GM23338 (cell line): ENCODE data around the gene CRYBG1. TPM values are rescaled to one million over a fixed set of nuclear protein-coding genes. Genes with fewer than 3 reads are reported as not detected.

Experiments
- ATAC-seq: fragments of 200-7000 bp; cut with Tn5 transposase; 3 replicates; pipeline ENCODE4 v1.9.1; 2020
- DNase-seq: peaks from one replicate; pipeline ENCODE4 v3.0.0-alpha.2; 2015; ENCODE audit warnings: low spot score
- H2AFZ ChIP-seq: fragments of 200-600 bp; sonication (generic); 2 replicates; pipeline ENCODE4 v1.8.0; 2016; ENCODE audit warnings: antibody characterized with exemption, mild to moderate bottlenecking, moderate library complexity
- H3F3A ChIP-seq: fragments of 200-600 bp; sonication (generic); replicated peaks from 2 replicates; pipeline ENCODE4 v1.8.0; 2017; ENCODE audit warnings: antibody characterized with exemption, mixed run types, low read depth
- H3K27ac ChIP-seq: fragments of 200-600 bp; sonication (generic); 2 replicates; pipeline ENCODE4 v1.6.1; 2016; ENCODE audit warnings: low read depth
- H3K27me3 ChIP-seq: fragments of 200-600 bp; sonication (generic); 2 replicates; pipeline ENCODE4 v1.8.0; 2016; ENCODE audit warnings: mild to moderate bottlenecking, mixed run types, moderate library complexity; ENCODE audit not compliant: insufficient read depth
- H3K36me3 ChIP-seq: fragments of 200-600 bp; sonication (generic); 2 replicates; pipeline ENCODE4 v1.8.0; 2016; ENCODE audit warnings: mild to moderate bottlenecking; ENCODE audit not compliant: insufficient read depth
- H3K4me1 ChIP-seq: fragments of 200-600 bp; sonication (generic); 2 replicates; pipeline ENCODE4 v1.8.0; 2016; ENCODE audit warnings: mild to moderate bottlenecking, moderate library complexity; ENCODE audit not compliant: insufficient read depth
- H3K4me2 ChIP-seq: fragments of 200-600 bp; sonication (generic); 2 replicates; pipeline ENCODE4 v1.7.1; 2017; ENCODE audit warnings: mixed run types
- H3K4me3 ChIP-seq: fragments of 200-600 bp; sonication (generic); 2 replicates; pipeline ENCODE4 v1.6.1; 2016; ENCODE audit warnings: mixed run types
- H3K79me2 ChIP-seq: fragments of 200-600 bp; sonication (generic); replicated peaks from 2 replicates; pipeline ENCODE4 v1.8.0; 2017; ENCODE audit warnings: mild to moderate bottlenecking; ENCODE audit not compliant: insufficient read depth
- H3K9me2 ChIP-seq: fragments of 200-600 bp; sonication (generic); 2 replicates; pipeline ENCODE4 v1.8.0; 2017; ENCODE audit not compliant: insufficient read depth
- H4K20me1 ChIP-seq: fragments of 200-600 bp; sonication (generic); replicated peaks from 2 replicates; pipeline ENCODE4 v1.8.0; 2017; ENCODE audit warnings: mild to moderate bottlenecking; ENCODE audit not compliant: insufficient read depth
- H3K27ac Mint-ChIP-seq: 2 replicates; pipeline ENCODE4 v1.8.0; 2020; ENCODE audit warnings: inconsistent platforms, mild to moderate bottlenecking, moderate library complexity, mixed read lengths
- H3K27me3 Mint-ChIP-seq: 3 replicates; pipeline ENCODE4 v1.8.0; 2022; ENCODE audit warnings: low read depth, mild to moderate bottlenecking, moderate library complexity, mixed read lengths, inconsistent platforms; ENCODE audit not compliant: insufficient read depth, poor library complexity
- H3K36me3 Mint-ChIP-seq: 3 replicates; pipeline ENCODE4 v1.8.0; 2021; ENCODE audit warnings: low read depth, mild to moderate bottlenecking, inconsistent platforms, moderate library complexity, mixed read lengths
- H3K4me1 Mint-ChIP-seq: 3 replicates; pipeline ENCODE4 v1.8.0; 2020; ENCODE audit warnings: mild to moderate bottlenecking, inconsistent platforms, mixed read lengths
- H3K4me3 Mint-ChIP-seq: 3 replicates; pipeline ENCODE4 v1.8.0; 2021; ENCODE audit warnings: moderate library complexity, mild to moderate bottlenecking, inconsistent platforms, mixed read lengths
- H3K9me3 Mint-ChIP-seq: 3 replicates; pipeline ENCODE4 v1.8.0; 2020; ENCODE audit warnings: moderate library complexity, mild to moderate bottlenecking, inconsistent platforms, mixed read lengths
- ETS1 ChIP-seq: IDR thresholded peaks from 2 replicates; pipeline ENCODE4 v1.6.1; 2016; ENCODE audit warnings: antibody characterized with exemption
- EZH2 ChIP-seq: fragments of 200-600 bp; sonication (generic); IDR thresholded peaks from one replicate; pipeline ENCODE4 v1.8.0; 2017; ENCODE audit warnings: antibody characterized with exemption, mild to moderate bottlenecking, low read depth; ENCODE audit not compliant: unreplicated experiment
- EZH2phosphoT487 ChIP-seq: fragments of 200-600 bp; sonication (generic); IDR thresholded peaks from one replicate; pipeline ENCODE4 v1.8.1; 2018; ENCODE audit warnings: antibody characterized with exemption; ENCODE audit not compliant: unreplicated experiment
- NANOG ChIP-seq: IDR thresholded peaks from 2 replicates; pipeline ENCODE4 v1.6.1; 2016; ENCODE audit warnings: antibody characterized with exemption, borderline replicate concordance
- POLR2AphosphoS5 ChIP-seq: IDR thresholded peaks from 2 replicates; pipeline ENCODE4 v1.6.1; 2016; ENCODE audit warnings: antibody characterized with exemption, low read depth
- STAT1 ChIP-seq: IDR thresholded peaks from one replicate; pipeline ENCODE4 v1.6.1; 2016; ENCODE audit warnings: antibody characterized with exemption; ENCODE audit not compliant: unreplicated experiment
- ZNF331 ChIP-seq: fragments of 250-450 bp; sonication (Bioruptor Pico); IDR thresholded peaks from 2 replicates; pipeline ENCODE4 v1.5.0; 2020; ENCODE audit warnings: low read depth, mild to moderate bottlenecking, moderate library complexity
- polyA plus RNA-seq: library from polyadenylated mRNA; unstranded; fragments of >200 nt; fragmentation: Nextera tagmentation; extraction: Ambion mirVana; gene quantifications from 2 replicates; pipeline ENCODE4 v1.2.1, GENCODE V29; 2016
- total RNA-seq: library from RNA; depleted of rRNA; stranded (reverse); fragments of >200 nt; shearing (Covaris generic); gene quantifications from 2 replicates; pipeline ENCODE4 v1.2.3, GENCODE V29; 2014
- TF ChIP-seq, protein P1 (sequence below): fragments of 250-450 bp; sonication (Bioruptor Pico); IDR thresholded peaks from 2 replicates; pipeline ENCODE4 v1.5.0; 2020; ENCODE audit warnings: mild to moderate bottlenecking, moderate library complexity
- TF ChIP-seq, protein P2 (sequence below), 2 experiments: fragments of 200-600 bp in 1 of 2; sonication (generic) in 1 of 2; conservative IDR thresholded peaks; 2 replicates each; pipeline versions ENCODE4 v1.5.1 to v1.6.1; 2016 to 2017; ENCODE audit warnings: antibody characterized with exemption in 2 of 2, low read depth in 2 of 2, mild to moderate bottlenecking in 2 of 2, moderate library complexity in 1 of 2

The CRYBG1 gene
- total and polyA plus RNA-seq, 2 experiments from 2014 or later = 3.7 to 17.2 TPM

DNA sequence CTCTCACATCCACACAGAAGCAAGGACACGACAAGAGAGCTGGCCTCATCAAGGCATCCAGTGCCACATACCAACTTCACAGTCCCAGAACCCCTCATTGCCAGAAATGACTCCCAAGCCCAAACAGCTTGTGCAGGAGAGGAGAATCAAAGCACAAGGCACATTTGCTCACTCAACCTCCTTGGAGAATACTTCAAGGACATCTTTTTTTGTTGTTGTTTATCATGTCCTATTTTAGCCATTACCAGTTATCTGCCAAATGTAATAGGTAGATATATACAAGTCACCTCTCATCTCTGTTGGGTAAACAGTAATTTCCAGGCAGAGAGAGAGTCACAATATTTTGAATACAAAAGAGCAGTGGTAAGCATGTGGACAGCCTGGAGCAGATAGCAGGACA is 221.0 kb downstream of the CRYBG1 start (continued):
- TF ChIP-seq, protein P1, sequence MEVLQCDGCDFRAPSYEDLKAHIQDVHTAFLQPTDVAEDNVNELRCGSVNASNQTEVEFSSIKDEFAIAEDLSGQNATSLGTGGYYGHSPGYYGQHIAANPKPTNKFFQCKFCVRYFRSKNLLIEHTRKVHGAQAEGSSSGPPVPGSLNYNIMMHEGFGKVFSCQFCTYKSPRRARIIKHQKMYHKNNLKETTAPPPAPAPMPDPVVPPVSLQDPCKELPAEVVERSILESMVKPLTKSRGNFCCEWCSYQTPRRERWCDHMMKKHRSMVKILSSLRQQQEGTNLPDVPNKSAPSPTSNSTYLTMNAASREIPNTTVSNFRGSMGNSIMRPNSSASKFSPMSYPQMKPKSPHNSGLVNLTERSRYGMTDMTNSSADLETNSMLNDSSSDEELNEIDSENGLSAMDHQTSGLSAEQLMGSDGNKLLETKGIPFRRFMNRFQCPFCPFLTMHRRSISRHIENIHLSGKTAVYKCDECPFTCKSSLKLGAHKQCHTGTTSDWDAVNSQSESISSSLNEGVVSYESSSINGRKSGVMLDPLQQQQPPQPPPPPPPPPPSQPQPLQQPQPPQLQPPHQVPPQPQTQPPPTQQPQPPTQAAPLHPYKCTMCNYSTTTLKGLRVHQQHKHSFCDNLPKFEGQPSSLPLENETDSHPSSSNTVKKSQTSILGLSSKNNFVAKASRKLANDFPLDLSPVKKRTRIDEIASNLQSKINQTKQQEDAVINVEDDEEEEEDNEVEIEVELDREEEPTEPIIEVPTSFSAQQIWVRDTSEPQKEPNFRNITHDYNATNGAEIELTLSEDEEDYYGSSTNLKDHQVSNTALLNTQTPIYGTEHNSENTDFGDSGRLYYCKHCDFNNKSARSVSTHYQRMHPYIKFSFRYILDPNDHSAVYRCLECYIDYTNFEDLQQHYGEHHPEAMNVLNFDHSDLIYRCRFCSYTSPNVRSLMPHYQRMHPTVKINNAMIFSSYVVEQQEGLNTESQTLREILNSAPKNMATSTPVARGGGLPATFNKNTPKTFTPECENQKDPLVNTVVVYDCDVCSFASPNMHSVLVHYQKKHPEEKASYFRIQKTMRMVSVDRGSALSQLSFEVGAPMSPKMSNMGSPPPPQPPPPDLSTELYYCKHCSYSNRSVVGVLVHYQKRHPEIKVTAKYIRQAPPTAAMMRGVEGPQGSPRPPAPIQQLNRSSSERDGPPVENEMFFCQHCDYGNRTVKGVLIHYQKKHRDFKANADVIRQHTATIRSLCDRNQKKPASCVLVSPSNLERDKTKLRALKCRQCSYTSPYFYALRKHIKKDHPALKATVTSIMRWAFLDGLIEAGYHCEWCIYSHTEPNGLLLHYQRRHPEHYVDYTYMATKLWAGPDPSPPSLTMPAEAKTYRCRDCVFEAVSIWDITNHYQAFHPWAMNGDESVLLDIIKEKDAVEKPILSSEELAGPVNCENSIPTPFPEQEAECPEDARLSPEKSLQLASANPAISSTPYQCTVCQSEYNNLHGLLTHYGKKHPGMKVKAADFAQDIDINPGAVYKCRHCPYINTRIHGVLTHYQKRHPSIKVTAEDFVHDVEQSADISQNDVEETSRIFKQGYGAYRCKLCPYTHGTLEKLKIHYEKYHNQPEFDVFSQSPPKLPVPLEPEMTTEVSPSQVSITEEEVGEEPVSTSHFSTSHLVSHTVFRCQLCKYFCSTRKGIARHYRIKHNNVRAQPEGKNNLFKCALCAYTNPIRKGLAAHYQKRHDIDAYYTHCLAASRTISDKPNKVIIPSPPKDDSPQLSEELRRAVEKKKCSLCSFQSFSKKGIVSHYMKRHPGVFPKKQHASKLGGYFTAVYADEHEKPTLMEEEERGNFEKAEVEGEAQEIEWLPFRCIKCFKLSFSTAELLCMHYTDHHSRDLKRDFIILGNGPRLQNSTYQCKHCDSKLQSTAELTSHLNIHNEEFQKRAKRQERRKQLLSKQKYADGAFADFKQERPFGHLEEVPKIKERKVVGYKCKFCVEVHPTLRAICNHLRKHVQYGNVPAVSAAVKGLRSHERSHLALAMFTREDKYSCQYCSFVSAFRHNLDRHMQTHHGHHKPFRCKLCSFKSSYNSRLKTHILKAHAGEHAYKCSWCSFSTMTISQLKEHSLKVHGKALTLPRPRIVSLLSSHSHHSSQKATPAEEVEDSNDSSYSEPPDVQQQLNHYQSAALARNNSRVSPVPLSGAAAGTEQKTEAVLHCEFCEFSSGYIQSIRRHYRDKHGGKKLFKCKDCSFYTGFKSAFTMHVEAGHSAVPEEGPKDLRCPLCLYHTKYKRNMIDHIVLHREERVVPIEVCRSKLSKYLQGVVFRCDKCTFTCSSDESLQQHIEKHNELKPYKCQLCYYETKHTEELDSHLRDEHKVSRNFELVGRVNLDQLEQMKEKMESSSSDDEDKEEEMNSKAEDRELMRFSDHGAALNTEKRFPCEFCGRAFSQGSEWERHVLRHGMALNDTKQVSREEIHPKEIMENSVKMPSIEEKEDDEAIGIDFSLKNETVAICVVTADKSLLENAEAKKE (CRISPR knock-in tag) = no peak
- no peak for TF ChIP-seq STAT1
- no peak for TF ChIP-seq ETS1

DNA sequence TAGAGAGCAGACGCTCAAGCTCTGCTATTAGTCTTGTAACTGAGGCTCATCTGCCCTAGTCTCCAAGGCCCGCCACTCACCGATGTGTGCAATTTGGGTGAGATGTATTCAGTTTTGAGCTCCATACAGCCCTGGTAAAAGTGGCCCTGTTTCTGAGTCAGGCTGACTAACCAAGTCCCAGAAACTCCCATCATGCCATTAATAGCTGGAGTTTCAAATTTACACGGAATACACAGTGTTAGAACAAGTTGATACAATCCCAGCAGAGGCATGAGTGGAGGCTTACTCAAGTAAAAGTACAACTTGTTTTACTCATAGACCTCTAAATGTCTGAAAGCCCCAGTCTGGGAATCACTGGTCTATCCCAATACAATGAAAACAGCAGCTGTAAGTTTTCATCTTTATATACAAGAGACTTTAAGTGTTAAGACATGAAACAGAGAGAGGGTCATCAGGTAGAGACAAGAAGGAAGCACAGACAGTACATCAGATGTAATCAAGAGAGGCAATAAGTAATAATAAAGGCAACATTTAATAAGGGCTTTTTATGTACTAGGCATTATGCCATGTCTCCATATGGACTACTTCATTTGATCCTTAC is 226.4 kb downstream of the CRYBG1 start:
- no peak for ATAC-seq
- H3K79me2 ChIP-seq = no peaks in the 10 kb centered on the region
- H3K4me1 ChIP-seq = peaks cover 8% of the 10 kb centered on the region
- no peak overlapping the region for H2AFZ ChIP-seq
- no peak overlapping the region for H3K4me3 ChIP-seq
- no peak overlapping the region for H3K27ac ChIP-seq
- peaks cover 12% of the 10 kb centered on the region; the same call in 2 of the 3 replicates for H3K4me1 Mint-ChIP-seq
- no peak for DNase-seq
- H3K36me3 ChIP-seq = peaks cover 4% of the 10 kb centered on the region; the same call in 1 of the 2 replicates
- H3K4me2 ChIP-seq = no peak overlapping the region
- no peaks in the 10 kb centered on the region; the same call in 1 of the 2 replicates for H4K20me1 ChIP-seq
- no peak overlapping the region for H3K4me3 Mint-ChIP-seq
- H3K27me3 Mint-ChIP-seq = peaks cover 7% of the 10 kb centered on the region
- H3K36me3 Mint-ChIP-seq = peaks cover 47% of the 10 kb centered on the region; the same call in 2 of the 3 replicates
- H3K27me3 ChIP-seq = no peaks in the 10 kb centered on the region
- H3K9me3 Mint-ChIP-seq = no peaks in the 10 kb centered on the region; the same call in 2 of the 3 replicates
- 0 out of 2 replicates have a peak, but pooled peaks cover 5% of the 10 kb centered on the region for H3K9me2 ChIP-seq
- H3K27ac Mint-ChIP-seq = no peak overlapping the region
- H3F3A ChIP-seq = no peaks in the 10 kb centered on the region
- no peak for TF ChIP-seq EZH2
- no peak for TF ChIP-seq EZH2phosphoT487
- TF ChIP-seq, protein P2, sequence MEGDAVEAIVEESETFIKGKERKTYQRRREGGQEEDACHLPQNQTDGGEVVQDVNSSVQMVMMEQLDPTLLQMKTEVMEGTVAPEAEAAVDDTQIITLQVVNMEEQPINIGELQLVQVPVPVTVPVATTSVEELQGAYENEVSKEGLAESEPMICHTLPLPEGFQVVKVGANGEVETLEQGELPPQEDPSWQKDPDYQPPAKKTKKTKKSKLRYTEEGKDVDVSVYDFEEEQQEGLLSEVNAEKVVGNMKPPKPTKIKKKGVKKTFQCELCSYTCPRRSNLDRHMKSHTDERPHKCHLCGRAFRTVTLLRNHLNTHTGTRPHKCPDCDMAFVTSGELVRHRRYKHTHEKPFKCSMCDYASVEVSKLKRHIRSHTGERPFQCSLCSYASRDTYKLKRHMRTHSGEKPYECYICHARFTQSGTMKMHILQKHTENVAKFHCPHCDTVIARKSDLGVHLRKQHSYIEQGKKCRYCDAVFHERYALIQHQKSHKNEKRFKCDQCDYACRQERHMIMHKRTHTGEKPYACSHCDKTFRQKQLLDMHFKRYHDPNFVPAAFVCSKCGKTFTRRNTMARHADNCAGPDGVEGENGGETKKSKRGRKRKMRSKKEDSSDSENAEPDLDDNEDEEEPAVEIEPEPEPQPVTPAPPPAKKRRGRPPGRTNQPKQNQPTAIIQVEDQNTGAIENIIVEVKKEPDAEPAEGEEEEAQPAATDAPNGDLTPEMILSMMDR (conservative IDR thresholded peaks at IDR 0.05; ENCODE audit: low read depth in 2 of 2) = no peak
- no peak for TF ChIP-seq ZNF331 (CRISPR knock-in tag)
- TF ChIP-seq POLR2AphosphoS5 = no peak
- no peak for TF ChIP-seq ETS1
- TF ChIP-seq NANOG = no peak
- no peak for TF ChIP-seq STAT1
